Right atrium auricular region (tissue), 2 donors: ENCODE results near the gene PDK2. TPM values are rescaled to one million over a fixed set of nuclear protein-coding genes. Genes with fewer than 3 reads are reported as not detected.

Experiments used
- DNase-seq: peaks from one replicate; pipeline ENCODE4 v3.0.0-alpha.2; 2019; ENCODE audit warnings: low spot score
- H3K27ac ChIP-seq, 2 donors: fragments of 200-600 bp; sonication (generic); 1 replicate in 1 of 2; 2 replicates in 1 of 2; pipeline ENCODE4 v1.5.1; 2016 to 2019
- H3K27me3 ChIP-seq, 2 donors: fragments of 200-600 bp; sonication (generic); one replicate each; pipeline versions ENCODE4 v1.5.1 to v1.6.0; 2017 to 2019
- H3K36me3 ChIP-seq: fragments of 200-600 bp; sonication (generic); one replicate; pipeline ENCODE4 v1.5.1; 2016
- H3K4me1 ChIP-seq, 2 donors: fragments of 200-600 bp; sonication (generic); one replicate each; pipeline versions ENCODE4 v1.5.1 to v1.6.0; 2017 to 2019
- H3K4me3 ChIP-seq, 2 donors: fragments of 200-600 bp; sonication (generic); 1 replicate in 1 of 2; 2 replicates in 1 of 2; pipeline ENCODE4 v1.5.1; 2017 to 2019; ENCODE audit warnings: mild to moderate bottlenecking in 1 of 2, moderate library complexity in 1 of 2
- H3K9me3 ChIP-seq, 2 donors: fragments of 200-600 bp; sonication (generic); one replicate each; pipeline ENCODE4 v1.5.1; 2019
- total RNA-seq, 2 donors: library from RNA; depleted of rRNA; stranded (reverse); fragments of >200 nt; gene quantifications; one replicate each; pipeline ENCODE4 v1.1.0, GENCODE V29; 2016
- TF ChIP-seq, protein P1 (sequence below), 2 donors: fragments of 200-600 bp; sonication (generic); IDR thresholded peaks; one replicate each; pipeline ENCODE4 v1.5.1; 2019; ENCODE audit warnings: antibody characterized with exemption in 2 of 2

The PDK2 gene
- total RNA-seq, 2 donors from 2014 or later: 186 to 214 TPM

DNA sequence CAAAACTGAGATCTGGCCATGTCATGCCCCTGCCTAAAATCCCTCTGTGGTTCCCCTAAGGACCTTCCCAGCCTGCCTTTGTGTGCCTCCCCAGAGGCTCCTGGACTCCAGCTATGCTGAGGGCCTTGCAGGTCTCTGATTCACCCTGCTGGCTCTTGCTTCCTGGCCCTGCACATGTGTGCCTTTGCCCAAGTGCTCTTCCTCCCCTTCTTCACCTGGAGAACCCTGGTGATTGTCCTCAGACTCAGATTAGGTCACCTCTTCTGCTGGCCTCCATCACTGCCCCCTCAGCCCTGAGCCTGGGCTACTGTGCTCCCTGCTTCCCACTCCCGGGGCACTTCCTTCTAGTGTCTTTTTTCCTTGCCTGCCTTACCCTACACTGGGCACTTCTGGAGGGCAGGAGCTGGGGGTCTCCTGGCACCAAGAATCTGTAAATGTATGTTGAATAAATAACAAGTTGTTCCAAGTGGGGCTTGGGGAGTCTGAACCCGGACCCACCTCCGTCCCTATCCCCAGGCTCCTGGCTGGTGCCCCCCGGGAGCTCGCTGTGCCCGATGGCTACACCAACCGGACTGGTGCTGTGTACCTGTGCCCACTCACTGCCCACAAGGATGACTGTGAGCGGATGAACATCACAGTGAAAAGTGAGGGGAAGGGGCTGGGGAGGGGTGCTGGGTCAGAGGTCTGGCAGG, 31.4 kb upstream of the PDK2 start:
- peak overlapping the region; percentile 92 to 96 for H3K27ac ChIP-seq

DNA sequence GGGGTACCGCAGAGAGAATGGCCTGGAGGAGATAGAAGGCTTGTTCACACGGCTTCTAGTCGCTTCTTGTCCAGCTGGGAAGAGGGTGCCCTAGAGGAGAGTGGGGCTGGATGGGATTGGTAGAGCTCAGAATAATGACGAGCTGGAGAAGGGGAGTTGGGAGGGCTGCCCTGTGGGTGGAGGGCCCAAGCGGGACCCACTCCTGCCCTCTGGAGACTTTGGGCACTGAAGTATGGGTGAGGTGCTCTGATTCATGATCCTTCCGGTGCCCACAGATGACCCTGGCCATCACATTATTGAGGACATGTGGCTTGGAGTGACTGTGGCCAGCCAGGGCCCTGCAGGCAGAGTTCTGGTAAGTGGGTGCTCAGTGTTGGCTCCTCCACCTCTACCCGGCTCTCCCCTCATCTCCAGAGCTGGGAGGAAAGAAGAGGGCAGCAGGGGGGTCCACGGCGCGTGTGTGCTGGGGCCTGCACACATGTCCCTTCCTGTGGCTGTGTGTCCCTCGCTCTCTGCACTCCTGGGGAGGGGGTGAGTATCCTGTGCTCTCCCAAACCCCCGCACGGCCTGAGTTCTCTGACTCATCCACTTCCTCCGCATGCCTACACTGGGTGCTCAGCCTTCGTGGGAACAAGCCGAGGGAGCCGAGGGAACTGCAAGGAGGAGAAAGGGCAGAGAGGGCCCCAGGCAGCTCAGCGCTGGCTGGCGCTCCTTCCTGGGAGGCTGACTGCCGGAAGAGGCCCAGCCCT, 30.7 kb upstream of the PDK2 start:
- H3K4me1 ChIP-seq: peaks cover 0 to 79% of the 10 kb centered on the region in 2 donors
- TF ChIP-seq, protein P1, sequence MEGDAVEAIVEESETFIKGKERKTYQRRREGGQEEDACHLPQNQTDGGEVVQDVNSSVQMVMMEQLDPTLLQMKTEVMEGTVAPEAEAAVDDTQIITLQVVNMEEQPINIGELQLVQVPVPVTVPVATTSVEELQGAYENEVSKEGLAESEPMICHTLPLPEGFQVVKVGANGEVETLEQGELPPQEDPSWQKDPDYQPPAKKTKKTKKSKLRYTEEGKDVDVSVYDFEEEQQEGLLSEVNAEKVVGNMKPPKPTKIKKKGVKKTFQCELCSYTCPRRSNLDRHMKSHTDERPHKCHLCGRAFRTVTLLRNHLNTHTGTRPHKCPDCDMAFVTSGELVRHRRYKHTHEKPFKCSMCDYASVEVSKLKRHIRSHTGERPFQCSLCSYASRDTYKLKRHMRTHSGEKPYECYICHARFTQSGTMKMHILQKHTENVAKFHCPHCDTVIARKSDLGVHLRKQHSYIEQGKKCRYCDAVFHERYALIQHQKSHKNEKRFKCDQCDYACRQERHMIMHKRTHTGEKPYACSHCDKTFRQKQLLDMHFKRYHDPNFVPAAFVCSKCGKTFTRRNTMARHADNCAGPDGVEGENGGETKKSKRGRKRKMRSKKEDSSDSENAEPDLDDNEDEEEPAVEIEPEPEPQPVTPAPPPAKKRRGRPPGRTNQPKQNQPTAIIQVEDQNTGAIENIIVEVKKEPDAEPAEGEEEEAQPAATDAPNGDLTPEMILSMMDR (IDR thresholded peaks at IDR 0.05): no peak
- peaks cover 13% of the 10 kb centered on the region for H3K36me3 ChIP-seq
- no peaks in the 10 kb centered on the region for H3K9me3 ChIP-seq
- DNase-seq: peak; percentile 63
- no peak overlapping the region for H3K4me3 ChIP-seq
- H3K27me3 ChIP-seq: no peaks in the 10 kb centered on the region
- peak overlapping the region; percentile 92 to 96 for H3K27ac ChIP-seq

More for the DNA sequence above, 31.4 kb upstream of the PDK2 start:
- DNase-seq: no peak
- H3K4me1 ChIP-seq: peaks cover 0 to 86% of the 10 kb centered on the region in 2 donors
- peaks cover 8% of the 10 kb centered on the region for H3K36me3 ChIP-seq
- H3K9me3 ChIP-seq: no peaks in the 10 kb centered on the region
- no peak overlapping the region for H3K4me3 ChIP-seq
- TF ChIP-seq, protein P1 (IDR thresholded peaks at IDR 0.05): no peak
- no peaks in the 10 kb centered on the region for H3K27me3 ChIP-seq

DNA sequence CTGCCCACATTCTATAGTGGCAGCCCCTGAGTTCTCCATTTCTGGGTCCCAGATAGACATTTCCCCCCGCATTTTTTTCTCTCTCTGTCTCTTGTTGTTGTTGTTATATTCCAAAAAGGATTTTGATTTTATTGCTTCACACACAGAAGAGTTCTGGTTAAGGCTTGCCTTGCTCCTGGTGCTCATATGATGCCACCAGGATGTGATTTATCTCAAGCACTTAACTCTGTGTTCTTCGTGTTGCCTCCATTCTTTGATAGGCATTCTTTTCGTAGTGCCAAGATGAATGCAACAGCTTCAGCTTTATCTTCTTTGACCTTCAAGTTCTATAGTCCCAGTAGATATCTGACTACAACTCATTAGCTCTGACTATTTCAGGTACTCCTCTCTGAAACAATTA, 30.1 kb upstream of the PDK2 start:
- Histone ChIP-seq H3K4me3 (no peak overlapping the region), H3K27me3 (no peaks in the 10 kb centered on the region), H3K36me3 (peaks cover 19% of the 10 kb centered on the region), H3K9me3 (no peaks in the 10 kb centered on the region), H3K4me1 (peaks cover 0 to 72% of the 10 kb centered on the region in 2 donors), H3K27ac (peak overlapping the region; percentile 92 to 96)
- TF ChIP-seq, protein P1 (IDR thresholded peaks at IDR 0.05): no peak
- no peak for DNase-seq

DNA sequence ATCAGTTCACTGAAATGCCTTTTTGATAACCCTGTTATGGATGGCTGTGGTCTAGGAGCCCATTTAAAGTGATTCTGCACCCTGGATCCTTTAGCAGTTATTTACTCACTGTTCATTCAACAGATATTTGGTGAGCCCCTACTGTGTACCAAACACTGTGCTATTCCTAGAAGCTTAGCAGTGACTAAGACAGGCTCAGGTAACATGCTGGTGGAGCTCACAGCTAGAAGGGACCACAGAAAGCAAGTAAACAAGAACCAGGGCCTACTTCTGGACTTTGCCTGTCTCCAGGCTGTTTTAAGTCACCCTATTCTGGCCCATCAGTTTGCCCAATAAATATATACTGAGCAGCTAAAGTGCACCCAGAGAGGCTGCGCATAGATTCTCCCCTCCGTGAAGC, 28.2 kb upstream of the PDK2 start:
- Histone ChIP-seq H3K4me1 (peaks cover 0 to 53% of the 10 kb centered on the region in 2 donors), H3K27me3 (no peaks in the 10 kb centered on the region), H3K27ac (peak overlapping the region; percentile 92 to 96), H3K36me3 (peaks cover 32% of the 10 kb centered on the region), H3K4me3 (no peak overlapping the region), H3K9me3 (no peaks in the 10 kb centered on the region)
- TF ChIP-seq, protein P1 (IDR thresholded peaks at IDR 0.05): no peak
- no peak for DNase-seq

DNA sequence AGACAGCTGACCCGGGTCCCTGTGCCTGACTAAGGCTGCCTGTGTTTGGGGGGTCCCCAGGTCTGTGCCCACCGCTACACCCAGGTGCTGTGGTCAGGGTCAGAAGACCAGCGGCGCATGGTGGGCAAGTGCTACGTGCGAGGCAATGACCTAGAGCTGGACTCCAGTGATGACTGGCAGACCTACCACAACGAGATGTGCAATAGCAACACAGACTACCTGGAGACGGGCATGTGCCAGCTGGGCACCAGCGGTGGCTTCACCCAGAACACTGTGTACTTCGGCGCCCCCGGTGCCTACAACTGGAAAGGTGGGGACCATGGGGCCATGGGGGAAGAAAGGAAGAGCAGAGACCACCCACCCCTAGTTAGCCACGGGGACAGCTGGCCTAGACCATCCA, 27.2 kb upstream of the PDK2 start:
- peaks cover 39% of the 10 kb centered on the region for H3K36me3 ChIP-seq
- H3K9me3 ChIP-seq: no peaks in the 10 kb centered on the region
- no peak for DNase-seq
- TF ChIP-seq, protein P1 (IDR thresholded peaks at IDR 0.05): no peak
- H3K4me3 ChIP-seq: no peak overlapping the region
- peaks cover 0 to 43% of the 10 kb centered on the region in 2 donors for H3K4me1 ChIP-seq
- H3K27ac ChIP-seq: peak overlapping the region in 1 of 2 donors; percentile 96
- no peaks in the 10 kb centered on the region for H3K27me3 ChIP-seq
